ENCODE measurements around the gene NUP62CL. TPM values are rescaled to one million over a fixed set of nuclear protein-coding genes. Genes with fewer than 3 reads are reported as not detected.
"Not testable (repeated sequence)": the region's sequence is repeated elsewhere in the genome, so short reads cannot be mapped to it uniquely, and the experiment has no call there.

NUP62CL gene
- total RNA-seq, 1 donor from 2014 or later, result 6.1 TPM

- Mint-ChIP-seq H3K4me1 (peaks cover 8% of the 10 kb centered on the region), H3K4me3 (no peak overlapping the region), H3K9me3 (no peaks in the 10 kb centered on the region), H3K27ac (ENCODE audit: unreplicated experiment) (no peak overlapping the region), H3K36me3 (ENCODE audit: low read depth) (no peaks in the 10 kb centered on the region), H3K27me3 (ENCODE audit: low read depth) (peaks cover 8% of the 10 kb centered on the region)
- DNase-seq (ENCODE audit: low read depth, low spot score), result no peak
- no peak for TF ChIP-seq CTCF (conservative IDR thresholded peaks at IDR 0.05)
Measured at GRCh38 chrX:107207943-107208342, 1.7 kb upstream of the NUP62CL start.

- Mint-ChIP-seq H3K27me3 (ENCODE audit: low read depth) (peaks cover 8% of the 10 kb centered on the region), H3K36me3 (ENCODE audit: low read depth) (no peaks in the 10 kb centered on the region), H3K27ac (ENCODE audit: unreplicated experiment) (no peak overlapping the region), H3K4me1 (peaks cover 8% of the 10 kb centered on the region), H3K9me3 (no peaks in the 10 kb centered on the region), H3K4me3 (no peak overlapping the region)
- no peak for TF ChIP-seq CTCF (conservative IDR thresholded peaks at IDR 0.05)
- DNase-seq (ENCODE audit: low read depth, low spot score), result no peak
Measured at GRCh38 chrX:107207089-107207488, 856 bp upstream of the NUP62CL start.

- TF ChIP-seq CTCF (conservative IDR thresholded peaks at IDR 0.05), result no peak
- H3K9me3 Mint-ChIP-seq, result no peaks in the 10 kb centered on the region
Measured at GRCh38 chrX:107206697-107207065, 448 bp upstream of the NUP62CL start.

DNA sequence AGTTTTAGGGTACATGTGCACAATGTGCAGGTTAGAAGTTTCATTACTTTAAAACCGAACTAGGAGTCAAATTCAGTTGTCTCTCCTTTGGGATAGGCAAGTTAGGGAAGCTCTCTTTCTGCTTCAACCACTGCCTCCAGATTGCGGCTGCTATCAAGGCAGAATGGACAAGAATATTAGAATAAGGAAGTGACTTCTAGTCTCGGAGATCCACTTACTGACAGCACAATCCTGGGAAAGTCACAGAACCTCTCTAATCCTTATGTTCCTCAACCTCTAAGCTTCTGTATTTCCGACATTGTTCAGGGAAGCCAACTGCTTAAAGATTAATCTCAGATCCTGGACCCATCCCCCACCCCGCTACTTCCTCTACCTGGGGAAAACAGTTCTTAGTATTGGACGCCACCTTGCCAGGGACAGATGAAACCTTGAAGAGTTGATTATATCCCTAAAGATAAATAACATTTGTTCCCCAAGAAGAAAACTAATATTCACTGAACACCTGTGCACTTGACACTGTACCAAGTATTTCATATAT, 2.1 kb downstream of the NUP62CL start:
- Mint-ChIP-seq H3K9me3 (no peaks in the 10 kb centered on the region), H3K27ac (ENCODE audit: unreplicated experiment) (no peak overlapping the region), H3K36me3 (ENCODE audit: low read depth) (no peaks in the 10 kb centered on the region), H3K4me1 (peaks cover 8% of the 10 kb centered on the region), H3K4me3 (no peak overlapping the region), H3K27me3 (ENCODE audit: low read depth) (peaks cover 8% of the 10 kb centered on the region)
- TF ChIP-seq CTCF (conservative IDR thresholded peaks at IDR 0.05), result no peak
- DNase-seq (ENCODE audit: low read depth, low spot score), result no peak

More at GRCh38 chrX:107206697-107207065, 448 bp upstream of the NUP62CL start:
- H3K4me3 Mint-ChIP-seq, result peak overlapping the region; percentile 92
- no peak overlapping the region for H3K27ac Mint-ChIP-seq (ENCODE audit: unreplicated experiment)
- H3K36me3 Mint-ChIP-seq (ENCODE audit: low read depth), result no peaks in the 10 kb centered on the region
- DNase-seq (ENCODE audit: low read depth, low spot score), result no peak
- peaks cover 8% of the 10 kb centered on the region for H3K4me1 Mint-ChIP-seq
- H3K27me3 Mint-ChIP-seq (ENCODE audit: low read depth), result peaks cover 8% of the 10 kb centered on the region

- no peak overlapping the region for H3K27ac Mint-ChIP-seq (ENCODE audit: unreplicated experiment)
- no peaks in the 10 kb centered on the region for H3K36me3 Mint-ChIP-seq (ENCODE audit: low read depth)
- H3K4me1 Mint-ChIP-seq, result no peaks in the 10 kb centered on the region
Measured at GRCh38 chrX:107199491-107199890, 6.7 kb downstream of the NUP62CL start.

GRCh38 chrX:107198074-107198473, 8.2 kb downstream of the NUP62CL start:
- not testable (repeated sequence) for H3K4me3 Mint-ChIP-seq; DNase-seq (ENCODE audit: low read depth, low spot score); H3K36me3 Mint-ChIP-seq (ENCODE audit: low read depth); H3K27me3 Mint-ChIP-seq (ENCODE audit: low read depth); H3K9me3 Mint-ChIP-seq; H3K27ac Mint-ChIP-seq (ENCODE audit: unreplicated experiment); H3K4me1 Mint-ChIP-seq

More at GRCh38 chrX:107199491-107199890, 6.7 kb downstream of the NUP62CL start:
- H3K9me3 Mint-ChIP-seq, result no peaks in the 10 kb centered on the region
- H3K27me3 Mint-ChIP-seq (ENCODE audit: low read depth), result no peaks in the 10 kb centered on the region
- TF ChIP-seq CTCF (conservative IDR thresholded peaks at IDR 0.05), result no peak
- H3K4me3 Mint-ChIP-seq, result no peak overlapping the region
- no peak for DNase-seq (ENCODE audit: low read depth, low spot score)

All from neural crest cell (in vitro differentiated cells).